Sigmoid colon (tissue), 4 donors: ENCODE data around the gene RGS9.
"Not testable (repeated sequence)": the region's sequence is repeated elsewhere in the genome, so short reads cannot be mapped to it uniquely, and the experiment has no call there.

Source experiments
- CTCF ChIP-seq, 4 experiments: fragments of 450-650 bp in 3 of 4; fragments of 200-600 bp in 1 of 4; IDR thresholded peaks; one replicate each; pipeline ENCODE4 v1.5.1; 2016 to 2019; ENCODE audit warnings: antibody characterized with exemption in 4 of 4, mild to moderate bottlenecking in 3 of 4, moderate library complexity in 2 of 4
- EP300 ChIP-seq, 4 donors: sonication (generic); formaldehyde crosslinking; IDR thresholded peaks; one replicate each; pipeline ENCODE4 v1.6.1; 2017; ENCODE audit warnings: antibody characterized with exemption in 4 of 4
- POLR2A ChIP-seq, 2 donors: fragments of 450-650 bp; IDR thresholded peaks; one replicate each; pipeline ENCODE4 v1.6.1; 2016; ENCODE audit warnings: antibody characterized with exemption in 2 of 2, mild to moderate bottlenecking in 2 of 2, moderate library complexity in 2 of 2

GRCh38 chr17:65092721-65093356 is 44.3 kb upstream of the RGS9 start:
- not testable (repeated sequence) for TF ChIP-seq POLR2A, CTCF, EP300 (IDR thresholded peaks at IDR 0.05)
